ENCODE data around the gene INIP. TPM values are rescaled to one million over a fixed set of nuclear protein-coding genes. Genes with fewer than 3 reads are reported as not detected.

INIP gene
- total and polyA plus RNA-seq, 9 of the 15 experiments (the other 6 are each of a cell fraction or from before 2014, with no cell fraction given) = 11.9 to 87.9 (median 37.3) TPM

- H2AFZ ChIP-seq (ENCODE audit: low read depth, low read length) = no peak overlapping the region
- peaks cover 8% of the 10 kb centered on the region; the same call in 2 of the 3 replicates for H3K79me2 ChIP-seq (ENCODE audit: control insufficient read depth, insufficient read depth, low read length)
- ATAC-seq = no peak
- H3K9me1 ChIP-seq (ENCODE audit: control insufficient read depth, insufficient read depth, low read length) = no peaks in the 10 kb centered on the region
- no peaks in the 10 kb centered on the region for H3K27me3 ChIP-seq (ENCODE audit: control insufficient read depth in 2 of 2, insufficient read depth in 2 of 2, low read length in 2 of 2)
- peaks cover 15 to 25% of the 10 kb centered on the region in 2 experiments for H3K4me1 ChIP-seq (replicated peaks in 1 of 2; ENCODE audit: control insufficient read depth in 2 of 2, insufficient read depth in 2 of 2, low read length in 2 of 2)
- H3K4me3 ChIP-seq = no peak overlapping the region
- H4K20me1 ChIP-seq (replicated peaks; ENCODE audit: control insufficient read depth, insufficient read depth, low read length) = no peaks in the 10 kb centered on the region; the same call in 1 of the 2 replicates
- no peak overlapping the region for H3K9ac ChIP-seq (ENCODE audit: insufficient read depth in 1 of 2, low read depth in 2 of 2, low read length in 2 of 2)
- intact Hi-C loops (cut with micrococcal nuclease) (no loop called here), in situ Hi-C loops (cut with MboI) (no loop called here)
- ChIA-PET POLR2A (no interaction called here), CTCF (ENCODE audit: low intra/inter-chr PET ratio) (no interaction called here)
- FAIRE-seq = no peak
- no TSS peak for BruUV-seq (replicated peaks)
- 20% methylated on average over 3 of the region's 3 CpGs for WGBS (ENCODE audit: insufficient coverage, low coverage, missing lambda C conversion rate)
- TF ChIP-seq NCOA4 (IDR thresholded peaks at IDR 0.05; ENCODE audit: partially characterized antibody) (no peak), SRF (CRISPR knock-in tag; IDR thresholded peaks at IDR 0.05) (peak in 1 of 2 experiments; percentile 84; a peak in 2 of 4 replicates), ZNF217 (CRISPR knock-in tag; IDR thresholded peaks at IDR 0.05) (no peak), RCOR1 (IDR thresholded peaks at IDR 0.05; ENCODE audit: borderline replicate concordance in 1 of 2, low read depth in 2 of 2, low read length in 2 of 2) (peak in 1 of 2 experiments; percentile 36; a peak in 1 of 4 replicates), MTA3 (IDR thresholded peaks at IDR 0.05; ENCODE audit: borderline replicate concordance) (no peak)
- no peaks in the 10 kb centered on the region for H3K9me3 ChIP-seq (replicated peaks; ENCODE audit: control insufficient read depth, insufficient read depth, low read depth, low read length)
- no peak overlapping the region for H3K4me2 ChIP-seq (ENCODE audit: insufficient read depth, low read length)
- H3K27ac ChIP-seq (ENCODE audit: extremely low read depth, low read depth, low read length) = no peak overlapping the region
- no peaks in the 10 kb centered on the region for H3K36me3 ChIP-seq (ENCODE audit: control insufficient read depth, insufficient read depth, low read length)
- no peak for DNase-seq (ENCODE audit: extremely low read depth in 1 of 4, low spot score in 3 of 4)
Observed at GRCh38 chr9:112754578-112754977, 36.7 kb upstream of the INIP start.

- Histone ChIP-seq H3K79me2 (ENCODE audit: control insufficient read depth, insufficient read depth, low read length) (peaks cover 16% of the 10 kb centered on the region; the same call in 2 of the 3 replicates), H3K9ac (ENCODE audit: insufficient read depth in 1 of 2, low read depth in 2 of 2, low read length in 2 of 2) (no peak overlapping the region), H3K27me3 (ENCODE audit: control insufficient read depth in 2 of 2, insufficient read depth in 2 of 2, low read length in 2 of 2) (no peaks in the 10 kb centered on the region), H3K4me2 (ENCODE audit: insufficient read depth, low read length) (no peak overlapping the region), H3K36me3 (ENCODE audit: control insufficient read depth, insufficient read depth, low read length) (no peaks in the 10 kb centered on the region), H2AFZ (ENCODE audit: low read depth, low read length) (no peak overlapping the region), H3K9me1 (ENCODE audit: control insufficient read depth, insufficient read depth, low read length) (no peaks in the 10 kb centered on the region), H4K20me1 (replicated peaks; ENCODE audit: control insufficient read depth, insufficient read depth, low read length) (no peaks in the 10 kb centered on the region; the same call in 1 of the 2 replicates), H3K9me3 (replicated peaks; ENCODE audit: control insufficient read depth, insufficient read depth, low read depth, low read length) (no peaks in the 10 kb centered on the region), H3K4me1 (replicated peaks in 1 of 2; ENCODE audit: control insufficient read depth in 2 of 2, insufficient read depth in 2 of 2, low read length in 2 of 2) (peaks cover 15 to 32% of the 10 kb centered on the region in 2 experiments), H3K27ac (ENCODE audit: extremely low read depth, low read depth, low read length) (no peak overlapping the region), H3K4me3 (no peak overlapping the region)
- BruUV-seq (replicated peaks) = no TSS peak
- ATAC-seq = no peak
- intact Hi-C loops (cut with micrococcal nuclease) = no loop called here
- 73% methylated on average over 2 of the region's 2 CpGs for WGBS (ENCODE audit: insufficient coverage, low coverage, missing lambda C conversion rate)
- no peak for DNase-seq (ENCODE audit: extremely low read depth in 1 of 4, low spot score in 3 of 4)
- CTCF ChIA-PET (ENCODE audit: low intra/inter-chr PET ratio) = no interaction called here
- peak; percentile 44 for FAIRE-seq
- POLR2A ChIA-PET = interaction anchor here (1.6 kb wide), 1 partner anchor 9 kb away, joined by 3 read pairs; no protein-coding TSS in a partner anchor
- in situ Hi-C loops (cut with MboI) = no loop called here
- TF ChIP-seq ZNF324 (CRISPR knock-in tag; IDR thresholded peaks at IDR 0.05) (no peak), TCF7L2 (IDR thresholded peaks at IDR 0.05; ENCODE audit: low read depth, low read length) (no peak), ZNF512 (tag; IDR thresholded peaks at IDR 0.05) (no peak), HSF4 (CRISPR knock-in tag; IDR thresholded peaks at IDR 0.05; ENCODE audit: borderline replicate concordance) (no peak), RNF2 (IDR thresholded peaks at IDR 0.05) (no peak), ZNF197 (CRISPR knock-in tag; IDR thresholded peaks at IDR 0.05; ENCODE audit: low read depth) (no peak), ZNF57 (CRISPR knock-in tag; IDR thresholded peaks at IDR 0.05) (no peak), ZNF347 (CRISPR knock-in tag; IDR thresholded peaks at IDR 0.05; ENCODE audit: low read depth) (no peak), TBL1XR1 (IDR thresholded peaks at IDR 0.05; ENCODE audit: low read length in 2 of 2) (no peak), ZNF830 (CRISPR knock-in tag; IDR thresholded peaks at IDR 0.05) (no peak), ZNF766 (CRISPR knock-in tag; conservative IDR thresholded peaks at IDR 0.05) (no peak), HDAC3 (IDR thresholded peaks at IDR 0.05; ENCODE audit: borderline replicate concordance, partially characterized antibody) (no peak)
Observed at GRCh38 chr9:112753725-112754124, 35.8 kb upstream of the INIP start.
